GM19463 (cell line): Measurements from ENCODE around the gene GHDC.
A peak's percentile ranks its signal among the peaks of the same experiment; 100 is the strongest.
"Not testable (repeated sequence)": the region's sequence is repeated elsewhere in the genome, so short reads cannot be mapped to it uniquely, and the experiment has no call there.

Experiments used
- ATAC-seq: cut with Tn5 transposase; IDR thresholded peaks from one replicate; pipeline ENCODE4 v1.9.1; 2021; ENCODE audit warnings: mild to moderate bottlenecking, moderate library complexity; ENCODE audit not compliant: unreplicated experiment

Gene GHDC

DNA sequence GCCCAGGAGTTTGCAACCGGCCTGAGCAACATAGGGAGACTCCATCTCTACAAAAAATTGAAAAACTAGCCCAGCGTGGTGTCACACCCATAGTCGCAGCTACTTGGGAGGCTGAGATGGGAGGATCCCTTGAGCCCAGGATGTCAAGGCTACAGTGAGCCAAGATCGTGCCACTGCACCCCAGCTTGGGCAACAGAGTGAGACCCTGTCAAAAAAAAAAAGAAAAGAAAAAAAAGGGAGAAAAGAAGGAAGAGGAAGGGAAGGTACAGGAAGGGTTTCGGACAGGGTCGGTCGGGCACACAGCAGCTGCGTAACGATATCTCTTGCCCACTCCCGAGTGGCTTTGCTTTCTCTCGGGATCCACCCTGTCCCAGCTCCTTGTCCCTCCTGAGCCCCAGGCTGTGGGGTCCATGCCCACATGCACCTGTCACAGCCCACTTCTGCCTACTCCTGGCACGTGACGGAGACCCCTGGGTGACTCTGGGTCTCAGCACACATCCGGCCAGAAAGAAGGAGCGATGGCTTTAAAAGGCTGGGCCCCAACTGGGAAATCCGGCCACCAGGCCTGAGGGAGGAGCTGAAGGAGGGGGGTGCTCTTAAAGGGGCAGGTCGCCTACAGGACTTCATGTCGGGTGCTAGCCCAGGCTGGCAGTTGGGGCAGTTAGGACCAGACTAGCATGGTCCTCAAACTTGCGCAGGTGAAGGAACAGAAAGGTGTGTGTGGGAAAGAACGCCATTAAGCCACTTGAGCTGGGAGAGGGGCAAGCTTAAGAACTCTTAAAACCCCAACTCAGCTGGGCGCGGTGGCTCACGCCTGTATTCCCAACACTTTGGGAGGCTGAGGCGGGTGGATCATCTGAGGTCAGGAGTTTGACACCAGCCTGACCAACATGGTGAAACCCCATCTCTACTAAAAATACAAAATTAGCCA, at the start of gene GHDC:
Gene GHDC (minus strand): TSS at position 526 of the 931 bp plus-strand sequence. CDS start 913 bp downstream, outside the sequence.
- peak; percentile 93 for ATAC-seq

- no peak for ATAC-seq
Measured at GRCh38 chr17:42243493-42243982, 49.2 kb upstream of the GHDC start.

DNA sequence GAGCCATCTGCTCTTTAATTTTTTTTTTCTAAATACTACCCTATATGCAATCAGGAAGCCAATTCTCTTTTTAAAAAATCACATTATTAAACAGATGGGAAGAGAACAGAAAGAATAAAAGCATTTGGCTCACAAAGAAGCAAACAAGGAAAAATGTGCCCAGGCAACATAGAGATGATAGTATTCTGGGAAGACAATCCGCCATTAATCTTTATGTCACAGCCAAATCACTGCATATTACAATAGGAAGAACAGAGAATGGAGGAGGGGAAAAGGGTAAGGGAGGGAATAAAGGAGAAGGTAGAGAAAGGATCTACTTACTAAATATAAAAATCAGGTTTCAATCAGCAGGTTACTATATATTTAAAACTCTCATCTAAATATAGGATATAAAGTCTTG, 47.6 kb upstream of the GHDC start:
- no peak for ATAC-seq

DNA sequence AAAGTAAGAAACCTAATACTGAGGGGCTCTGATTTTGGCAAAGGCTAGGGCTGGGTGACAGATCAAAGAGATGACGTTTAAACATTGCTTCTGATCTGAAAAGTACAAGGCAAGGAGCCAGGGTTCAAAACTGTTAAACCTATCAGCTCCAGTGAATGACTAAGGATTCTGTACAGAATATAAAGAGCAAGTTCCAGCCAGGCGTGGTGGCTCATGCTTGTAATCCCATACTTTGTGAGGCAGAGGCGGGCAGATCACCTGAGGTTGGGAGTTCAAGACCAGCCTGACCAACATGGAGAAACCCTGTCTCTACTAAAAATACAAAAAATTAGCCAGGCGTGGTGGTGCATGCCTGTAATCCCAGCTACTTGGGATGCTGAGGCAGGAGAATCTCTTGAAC, 46.6 kb upstream of the GHDC start:
- not testable (repeated sequence) for ATAC-seq

DNA sequence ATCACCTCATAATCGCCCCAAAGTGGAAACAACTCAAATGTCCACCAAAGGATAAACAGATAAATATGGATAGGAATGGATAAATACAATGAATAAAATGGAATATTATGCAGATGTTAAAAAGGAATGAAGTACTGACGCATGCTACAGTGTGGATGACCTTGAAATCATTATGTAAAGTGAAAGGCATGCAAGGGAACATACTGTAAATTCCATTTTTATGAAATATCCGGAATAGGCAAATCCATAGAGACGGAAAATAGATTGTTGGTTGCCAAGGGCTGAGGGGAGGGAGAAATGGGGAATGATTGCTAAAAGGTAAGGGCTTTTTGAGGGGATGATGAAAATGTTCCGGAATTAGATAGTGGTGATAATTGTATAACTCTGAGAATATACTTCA, 45.9 kb upstream of the GHDC start:
- no peak for ATAC-seq

DNA sequence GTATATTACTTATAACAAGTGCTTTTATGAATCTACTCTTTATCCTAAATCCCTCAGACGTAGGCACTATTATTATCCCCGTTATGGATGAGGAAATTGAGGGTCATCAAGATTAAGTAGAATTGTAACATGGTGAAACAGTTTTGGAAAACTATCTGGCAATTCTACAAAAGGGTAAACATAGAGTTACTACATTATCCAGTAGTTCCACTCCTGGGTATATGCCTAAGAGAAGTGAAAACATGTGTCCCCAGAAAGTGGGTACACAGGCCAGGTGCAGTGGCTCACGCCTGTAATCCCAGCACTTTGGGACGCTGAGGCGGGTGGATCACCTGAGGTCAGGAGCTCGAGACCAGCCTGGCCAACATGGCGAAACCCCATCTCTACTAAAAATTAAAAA, 45.3 kb upstream of the GHDC start:
- ATAC-seq: not testable (repeated sequence)

- no peak for ATAC-seq
Measured at GRCh38 chr17:42236760-42237159, 42.5 kb upstream of the GHDC start.

GRCh38 chr17:42233994-42234393, 39.7 kb upstream of the GHDC start:
- no peak for ATAC-seq

DNA sequence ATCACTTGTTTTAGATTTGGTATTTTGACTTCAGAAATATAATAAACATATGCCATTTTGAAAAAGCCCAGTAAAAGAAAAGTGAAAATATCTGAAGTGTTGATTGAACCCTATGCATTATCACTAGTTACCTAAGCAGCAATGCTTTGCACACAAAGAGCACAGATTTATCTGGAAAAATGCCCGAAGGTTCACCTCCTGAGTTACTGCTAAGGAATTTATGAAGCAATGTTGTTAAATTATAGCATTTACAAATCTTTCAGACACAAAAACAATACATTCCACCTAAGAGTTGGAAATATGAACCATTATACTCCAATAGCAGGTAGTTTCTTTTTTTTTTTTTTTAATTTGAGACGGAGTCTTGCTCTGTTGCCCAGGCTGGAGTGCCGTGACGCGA, 38.9 kb upstream of the GHDC start:
- no peak for ATAC-seq

GRCh38 chr17:42230225-42230624, 35.9 kb upstream of the GHDC start:
- no peak for ATAC-seq

- no peak for ATAC-seq
Measured at GRCh38 chr17:42227849-42228700, 33.8 kb upstream of the GHDC start.

- ATAC-seq: no peak
Measured at GRCh38 chr17:42225646-42226045, 31.4 kb upstream of the GHDC start.

- no peak for ATAC-seq
Measured at GRCh38 chr17:42224651-42225050, 30.4 kb upstream of the GHDC start.

DNA sequence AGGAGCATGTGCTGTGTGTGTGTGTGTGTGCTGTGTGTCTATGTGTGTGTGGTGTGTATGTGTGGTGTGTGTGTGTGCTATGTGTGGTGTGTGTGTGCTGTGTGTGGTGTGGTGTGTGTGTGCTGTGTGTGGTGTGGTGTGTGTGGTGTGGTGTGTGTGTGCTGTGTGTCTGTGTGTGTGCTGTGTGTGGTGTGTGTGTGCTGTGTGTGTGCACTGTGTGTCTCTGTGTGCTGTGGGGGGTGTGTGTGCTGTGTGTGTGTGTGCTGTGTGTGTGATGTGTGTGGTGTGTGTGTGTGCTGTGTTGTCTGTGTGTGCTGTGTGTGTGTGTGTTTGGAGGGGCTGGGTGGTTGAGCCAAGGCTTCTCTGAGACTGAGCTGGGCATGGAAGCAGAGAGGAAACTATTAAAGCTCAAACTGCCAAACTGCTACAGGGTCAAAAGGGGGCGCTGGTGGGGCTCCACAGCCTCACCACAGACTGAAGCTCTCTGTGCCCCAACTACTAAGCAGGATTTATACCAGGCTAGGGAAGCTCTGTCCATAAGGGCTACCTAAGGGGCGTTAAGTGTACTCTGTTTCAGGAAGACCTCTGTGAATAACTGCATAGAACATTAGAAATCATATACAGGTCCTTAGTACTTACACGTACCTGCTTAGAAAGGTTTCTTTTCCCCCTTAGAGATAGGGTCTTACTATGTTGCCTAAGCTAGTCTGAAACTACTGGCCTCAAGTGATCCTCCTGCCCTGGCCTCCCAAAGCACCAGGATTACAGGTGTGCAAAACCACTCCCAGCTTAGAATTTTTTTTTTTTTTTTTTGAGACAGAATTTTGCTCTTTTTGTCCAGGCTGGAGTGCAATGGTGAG, 27.8 kb upstream of the GHDC start:
- ATAC-seq: no peak

DNA sequence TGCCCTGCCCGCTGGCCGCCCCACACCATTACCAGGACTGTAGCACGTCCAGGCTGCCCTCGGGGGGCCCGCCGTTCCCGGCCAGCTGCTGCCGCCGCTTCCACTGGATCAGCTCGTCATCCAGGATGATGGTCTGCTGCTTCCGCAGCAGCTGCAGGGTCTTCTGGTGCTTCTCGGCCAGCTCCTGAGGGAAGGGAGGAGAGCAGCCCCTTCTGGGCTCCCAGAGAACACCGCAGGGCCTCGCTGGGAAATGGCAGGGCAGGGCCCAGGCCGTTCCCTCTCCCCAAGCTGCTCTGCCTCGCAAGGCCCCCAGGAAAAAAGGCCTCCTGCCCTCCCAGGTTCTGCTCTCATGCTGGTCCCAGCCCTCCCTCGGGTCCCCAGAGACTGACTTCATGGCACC, 25.0 kb upstream of the GHDC start:
- ATAC-seq: not testable (repeated sequence)

- no peak for ATAC-seq
Measured at GRCh38 chr17:42214156-42214555, 19.9 kb upstream of the GHDC start.

DNA sequence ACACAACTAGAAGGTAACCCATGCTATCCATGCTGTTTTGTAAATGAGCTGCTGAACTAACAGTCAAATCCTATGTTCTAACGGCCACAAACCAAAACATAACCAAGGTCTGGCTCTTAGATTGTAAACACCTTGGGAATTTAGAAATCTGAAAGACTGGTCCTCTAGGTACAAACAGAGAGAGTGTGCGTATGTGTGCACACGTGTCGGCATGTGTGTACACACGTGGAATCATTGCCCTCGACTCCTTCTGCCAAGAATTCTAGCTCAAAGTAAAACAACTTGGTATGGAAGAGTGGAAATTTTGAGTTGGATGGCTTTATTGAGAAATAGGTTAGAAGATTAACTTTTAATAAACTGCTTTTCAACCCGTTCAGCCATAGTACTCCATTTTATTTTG, 18.1 kb upstream of the GHDC start:
- ATAC-seq: no peak

- ATAC-seq: not testable (repeated sequence)
Measured at GRCh38 chr17:42211921-42212341, 17.6 kb upstream of the GHDC start.

DNA sequence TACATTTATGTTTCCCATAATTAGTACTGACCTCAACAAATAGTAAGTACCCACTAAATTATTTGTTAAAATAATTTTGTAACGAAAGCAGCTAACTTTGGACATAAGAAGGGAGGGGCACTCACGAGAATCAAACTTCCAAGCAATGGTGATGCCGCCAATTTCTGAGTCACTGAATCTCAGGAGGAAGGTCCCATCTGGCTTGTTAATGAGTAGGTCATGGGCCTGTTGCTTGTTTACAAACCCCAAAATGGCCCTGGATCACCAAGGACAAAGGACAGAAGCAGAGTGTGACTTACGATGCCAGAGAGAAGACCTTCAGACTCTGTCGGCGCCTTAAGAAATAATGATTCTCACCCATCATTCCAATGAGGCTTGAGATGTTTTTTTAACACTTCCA, 15.8 kb upstream of the GHDC start:
- ATAC-seq: no peak

GRCh38 chr17:42206153-42206612, 11.9 kb upstream of the GHDC start:
- ATAC-seq: not testable (repeated sequence)
